Measurements from ENCODE around the gene ADD3. TPM values are rescaled to one million over a fixed set of nuclear protein-coding genes. Genes with fewer than 3 reads are reported as not detected.

The ADD3 gene
- total and polyA plus RNA-seq, 2 of the 13 experiments (the other 11 are each of a cell fraction or from before 2014, with no cell fraction given): 44.7 to 57.5 TPM

DNA sequence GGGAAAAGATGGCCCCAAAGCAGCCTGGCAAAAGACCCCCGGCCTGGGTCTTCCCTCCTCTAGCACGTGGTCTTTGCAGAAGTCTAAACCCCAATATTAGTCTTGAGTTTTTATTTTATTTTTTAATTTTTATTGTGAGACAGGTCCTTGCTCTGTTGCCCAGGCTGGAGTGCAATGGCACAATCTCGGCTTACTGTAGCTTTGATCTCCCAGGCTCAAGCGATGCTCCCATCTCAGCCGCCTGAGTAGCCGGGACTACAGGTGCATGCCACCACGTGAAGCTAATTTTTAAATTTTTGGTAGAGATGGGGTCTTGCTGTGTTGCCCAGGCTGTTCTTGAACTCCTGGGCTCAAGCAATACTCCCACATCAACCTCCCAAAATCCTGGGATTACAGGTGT lies 159.4 kb downstream of the ADD3 start:
- intact Hi-C loops (cut with micrococcal nuclease; ENCODE audit: unreplicated experiment) (no loop called here), in situ Hi-C loops (cut with HindIII; ENCODE audit: extremely low pct_ligation_motif_present, low pct_unique_long_range_greater_than_20kb) (no loop called here)
- no peaks in the 10 kb centered on the region for H4K20me1 ChIP-seq (ENCODE audit: insufficient read depth, low read length)
- TF ChIP-seq, protein P1, sequence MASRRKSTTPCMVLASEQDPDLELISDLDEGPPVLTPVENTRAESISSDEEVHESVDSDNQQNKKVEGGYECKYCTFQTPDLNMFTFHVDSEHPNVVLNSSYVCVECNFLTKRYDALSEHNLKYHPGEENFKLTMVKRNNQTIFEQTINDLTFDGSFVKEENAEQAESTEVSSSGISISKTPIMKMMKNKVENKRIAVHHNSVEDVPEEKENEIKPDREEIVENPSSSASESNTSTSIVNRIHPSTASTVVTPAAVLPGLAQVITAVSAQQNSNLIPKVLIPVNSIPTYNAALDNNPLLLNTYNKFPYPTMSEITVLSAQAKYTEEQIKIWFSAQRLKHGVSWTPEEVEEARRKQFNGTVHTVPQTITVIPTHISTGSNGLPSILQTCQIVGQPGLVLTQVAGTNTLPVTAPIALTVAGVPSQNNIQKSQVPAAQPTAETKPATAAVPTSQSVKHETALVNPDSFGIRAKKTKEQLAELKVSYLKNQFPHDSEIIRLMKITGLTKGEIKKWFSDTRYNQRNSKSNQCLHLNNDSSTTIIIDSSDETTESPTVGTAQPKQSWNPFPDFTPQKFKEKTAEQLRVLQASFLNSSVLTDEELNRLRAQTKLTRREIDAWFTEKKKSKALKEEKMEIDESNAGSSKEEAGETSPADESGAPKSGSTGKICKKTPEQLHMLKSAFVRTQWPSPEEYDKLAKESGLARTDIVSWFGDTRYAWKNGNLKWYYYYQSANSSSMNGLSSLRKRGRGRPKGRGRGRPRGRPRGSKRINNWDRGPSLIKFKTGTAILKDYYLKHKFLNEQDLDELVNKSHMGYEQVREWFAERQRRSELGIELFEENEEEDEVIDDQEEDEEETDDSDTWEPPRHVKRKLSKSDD (CRISPR knock-in tag; IDR thresholded peaks at IDR 0.05; ENCODE audit: low read depth): no peak
- TF ChIP-seq U2AF2 (IDR thresholded peaks at IDR 0.05; ENCODE audit: low read depth, low read length) (no peak), ZNF724P (CRISPR knock-in tag; IDR thresholded peaks at IDR 0.05; ENCODE audit: borderline replicate concordance) (no peak), CBX2 (IDR thresholded peaks at IDR 0.05; ENCODE audit: low read depth, low read length) (no peak), CBX2 (CRISPR knock-in tag; IDR thresholded peaks at IDR 0.05; ENCODE audit: low read depth) (no peak)
- POLR2A ChIA-PET: no interaction called here
- CTCF ChIA-PET (ENCODE audit: low intra/inter-chr PET ratio, low total read pairs): no interaction called here
- H3K79me2 ChIP-seq (ENCODE audit: insufficient read depth, low read length): no peaks in the 10 kb centered on the region
- no peak overlapping the region for H3K27ac ChIP-seq (ENCODE audit: extremely low read length, insufficient read depth, low read length)
- no peak for FAIRE-seq
- H3K27me3 ChIP-seq (ENCODE audit: control insufficient read depth in 1 of 2, insufficient read depth in 2 of 2, low read length in 2 of 2): peaks cover 0 to 27% of the 10 kb centered on the region in 2 experiments; a peak in 2 of 5 replicates
- H3K4me3 ChIP-seq (replicated peaks in 1 of 3; ENCODE audit: insufficient read depth in 1 of 3, low read depth in 2 of 3, low read length in 3 of 3): no peak overlapping the region
- no peak for DNase-seq (ENCODE audit: low spot score)
- WGBS (ENCODE audit: low lambda C conversion rate): 35% methylated on average over 7 of the region's 7 CpGs
- H3K36me3 ChIP-seq (replicated peaks in 1 of 2; ENCODE audit: control insufficient read depth in 1 of 2, insufficient read depth in 2 of 2, low read length in 2 of 2): no peaks in the 10 kb centered on the region
- no peak overlapping the region for H2AFZ ChIP-seq (ENCODE audit: low read length)
- BruUV-seq (replicated peaks): no TSS peak
- no peak for ATAC-seq
- no peak overlapping the region for H3K9ac ChIP-seq (ENCODE audit: insufficient read depth, low read depth, low read length)
- H3K4me1 ChIP-seq (ENCODE audit: insufficient read depth, low read length): peaks cover 39% of the 10 kb centered on the region
- H3K9me3 ChIP-seq (ENCODE audit: low read length): no peaks in the 10 kb centered on the region
- no peak overlapping the region for H3K4me2 ChIP-seq (ENCODE audit: low read depth, low read length)

Data from HepG2 (cell line).